Right atrium auricular region (tissue), 2 donors: ENCODE results near the gene DCAF4. TPM values are rescaled to one million over a fixed set of nuclear protein-coding genes. Genes with fewer than 3 reads are reported as not detected.

Experiments
- DNase-seq: peaks from one replicate; pipeline ENCODE4 v3.0.0-alpha.2; 2019; ENCODE audit warnings: low spot score
- H3K27ac ChIP-seq, 2 donors: fragments of 200-600 bp; sonication (generic); 1 replicate in 1 of 2; 2 replicates in 1 of 2; pipeline ENCODE4 v1.5.1; 2016 to 2019
- H3K27me3 ChIP-seq, 2 donors: fragments of 200-600 bp; sonication (generic); one replicate each; pipeline versions ENCODE4 v1.5.1 to v1.6.0; 2017 to 2019
- H3K36me3 ChIP-seq: fragments of 200-600 bp; sonication (generic); one replicate; pipeline ENCODE4 v1.5.1; 2016
- H3K4me1 ChIP-seq, 2 donors: fragments of 200-600 bp; sonication (generic); one replicate each; pipeline versions ENCODE4 v1.5.1 to v1.6.0; 2017 to 2019
- H3K4me3 ChIP-seq, 2 donors: fragments of 200-600 bp; sonication (generic); 1 replicate in 1 of 2; 2 replicates in 1 of 2; pipeline ENCODE4 v1.5.1; 2017 to 2019; ENCODE audit warnings: mild to moderate bottlenecking in 1 of 2, moderate library complexity in 1 of 2
- H3K9me3 ChIP-seq, 2 donors: fragments of 200-600 bp; sonication (generic); one replicate each; pipeline ENCODE4 v1.5.1; 2019
- total RNA-seq, 2 donors: library from RNA; depleted of rRNA; stranded (reverse); fragments of >200 nt; gene quantifications; one replicate each; pipeline ENCODE4 v1.1.0, GENCODE V29; 2016
- TF ChIP-seq, protein P1 (sequence below), 2 donors: fragments of 200-600 bp; sonication (generic); IDR thresholded peaks; one replicate each; pipeline ENCODE4 v1.5.1; 2019; ENCODE audit warnings: antibody characterized with exemption in 2 of 2

DCAF4 gene
- total RNA-seq, 2 donors from 2014 or later, result 7.0 to 9.4 TPM

GRCh38 chr14:72968316-72968715 lies 42.1 kb downstream of the DCAF4 start:
- TF ChIP-seq, protein P1, sequence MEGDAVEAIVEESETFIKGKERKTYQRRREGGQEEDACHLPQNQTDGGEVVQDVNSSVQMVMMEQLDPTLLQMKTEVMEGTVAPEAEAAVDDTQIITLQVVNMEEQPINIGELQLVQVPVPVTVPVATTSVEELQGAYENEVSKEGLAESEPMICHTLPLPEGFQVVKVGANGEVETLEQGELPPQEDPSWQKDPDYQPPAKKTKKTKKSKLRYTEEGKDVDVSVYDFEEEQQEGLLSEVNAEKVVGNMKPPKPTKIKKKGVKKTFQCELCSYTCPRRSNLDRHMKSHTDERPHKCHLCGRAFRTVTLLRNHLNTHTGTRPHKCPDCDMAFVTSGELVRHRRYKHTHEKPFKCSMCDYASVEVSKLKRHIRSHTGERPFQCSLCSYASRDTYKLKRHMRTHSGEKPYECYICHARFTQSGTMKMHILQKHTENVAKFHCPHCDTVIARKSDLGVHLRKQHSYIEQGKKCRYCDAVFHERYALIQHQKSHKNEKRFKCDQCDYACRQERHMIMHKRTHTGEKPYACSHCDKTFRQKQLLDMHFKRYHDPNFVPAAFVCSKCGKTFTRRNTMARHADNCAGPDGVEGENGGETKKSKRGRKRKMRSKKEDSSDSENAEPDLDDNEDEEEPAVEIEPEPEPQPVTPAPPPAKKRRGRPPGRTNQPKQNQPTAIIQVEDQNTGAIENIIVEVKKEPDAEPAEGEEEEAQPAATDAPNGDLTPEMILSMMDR (IDR thresholded peaks at IDR 0.05), result no peak
- Histone ChIP-seq H3K36me3 (peaks cover 42% of the 10 kb centered on the region), H3K4me3 (no peak overlapping the region)

GRCh38 chr14:72970058-72970630 lies 43.9 kb downstream of the DCAF4 start:
- peaks cover 60% of the 10 kb centered on the region for H3K36me3 ChIP-seq

More at GRCh38 chr14:72968316-72968715, 42.1 kb downstream of the DCAF4 start:
- DNase-seq, result no peak
- H3K4me1 ChIP-seq, result no peaks in the 10 kb centered on the region
- H3K9me3 ChIP-seq, result no peaks in the 10 kb centered on the region
- H3K27me3 ChIP-seq, result no peaks in the 10 kb centered on the region
- no peak overlapping the region for H3K27ac ChIP-seq

DNA sequence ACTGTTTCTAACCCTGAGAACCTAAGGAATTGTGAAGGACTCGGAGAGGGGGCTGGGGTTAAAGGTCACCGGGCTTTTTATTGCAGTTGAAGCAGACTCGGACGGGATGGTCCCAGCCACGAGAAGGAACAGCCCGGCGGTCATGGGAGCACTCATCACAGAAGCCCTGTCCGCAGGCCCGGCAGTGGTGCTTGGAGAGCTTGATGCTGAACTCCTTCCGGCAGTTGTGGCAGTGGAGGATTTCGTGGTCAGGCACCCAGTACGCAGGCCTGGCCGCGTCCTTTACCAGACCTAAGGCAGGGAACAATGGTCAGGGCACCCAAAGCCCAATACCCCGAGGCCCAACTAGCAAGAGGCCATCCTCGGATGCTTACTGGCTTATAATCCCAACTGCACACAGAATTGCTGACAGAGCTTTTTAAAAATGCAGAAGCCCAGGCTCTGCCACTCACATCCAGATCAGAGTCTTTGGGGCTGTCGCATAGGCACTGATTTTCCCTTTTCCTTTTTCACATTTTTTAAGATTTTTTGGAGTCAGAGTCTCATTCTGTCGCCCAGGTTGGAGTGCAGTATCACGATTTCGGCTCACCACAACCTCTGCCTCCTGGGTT lies 44.7 kb downstream of the DCAF4 start:
- Histone ChIP-seq H3K4me3 (no peak overlapping the region), H3K36me3 (peaks cover 67% of the 10 kb centered on the region), H3K27me3 (no peaks in the 10 kb centered on the region), H3K9me3 (no peaks in the 10 kb centered on the region), H3K4me1 (no peaks in the 10 kb centered on the region), H3K27ac (no peak overlapping the region)
- TF ChIP-seq, protein P1 (IDR thresholded peaks at IDR 0.05), result no peak
- DNase-seq, result no peak

More at GRCh38 chr14:72970058-72970630, 43.9 kb downstream of the DCAF4 start:
- H3K4me3 ChIP-seq, result no peak overlapping the region
- H3K27me3 ChIP-seq, result no peaks in the 10 kb centered on the region
- H3K27ac ChIP-seq, result no peak overlapping the region
- no peaks in the 10 kb centered on the region for H3K9me3 ChIP-seq
- no peak for DNase-seq
- no peaks in the 10 kb centered on the region for H3K4me1 ChIP-seq
- TF ChIP-seq, protein P1 (IDR thresholded peaks at IDR 0.05), result no peak

GRCh38 chr14:72974661-72975060 lies 48.4 kb downstream of the DCAF4 start:
- Histone ChIP-seq H3K27ac (no peak overlapping the region), H3K36me3 (peaks cover 89% of the 10 kb centered on the region), H3K4me1 (no peaks in the 10 kb centered on the region), H3K27me3 (no peaks in the 10 kb centered on the region), H3K9me3 (no peaks in the 10 kb centered on the region), H3K4me3 (no peak overlapping the region)
- TF ChIP-seq, protein P1 (IDR thresholded peaks at IDR 0.05), result no peak
- no peak for DNase-seq

GRCh38 chr14:72975770-72976169 lies 49.5 kb downstream of the DCAF4 start:
- no peak overlapping the region for H3K4me3 ChIP-seq
- no peaks in the 10 kb centered on the region for H3K27me3 ChIP-seq
- peaks cover 77% of the 10 kb centered on the region for H3K36me3 ChIP-seq
- H3K27ac ChIP-seq, result no peak overlapping the region
- TF ChIP-seq, protein P1 (IDR thresholded peaks at IDR 0.05), result no peak
- H3K9me3 ChIP-seq, result no peaks in the 10 kb centered on the region
- no peak for DNase-seq
- H3K4me1 ChIP-seq, result no peaks in the 10 kb centered on the region
